ENCODE results near the gene B9D2.
"Not testable (repeated sequence)": the region's sequence is repeated elsewhere in the genome, so short reads cannot be mapped to it uniquely, and the experiment has no call there.

DNA sequence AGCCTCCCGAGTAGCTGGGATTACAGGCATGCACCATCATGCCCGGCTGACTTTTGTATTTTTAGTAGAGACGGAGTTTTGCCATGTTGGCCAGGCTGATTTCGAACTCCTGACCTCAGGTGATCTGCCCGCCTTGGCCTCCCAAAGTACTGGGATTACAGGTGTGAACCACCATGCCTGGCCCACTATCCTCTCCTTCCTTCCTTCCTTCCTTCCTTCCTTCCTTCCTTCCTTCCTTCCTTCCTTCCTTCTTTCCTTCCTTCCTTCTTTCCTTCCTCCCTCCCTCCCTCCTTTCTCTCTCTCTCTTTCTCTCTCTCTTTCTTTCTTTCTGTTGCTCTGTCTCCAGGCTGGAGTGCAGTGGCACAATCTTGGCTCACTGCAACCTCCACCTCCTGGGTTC, 7.2 kb upstream of the B9D2 start:
- TF ChIP-seq, protein P1, sequence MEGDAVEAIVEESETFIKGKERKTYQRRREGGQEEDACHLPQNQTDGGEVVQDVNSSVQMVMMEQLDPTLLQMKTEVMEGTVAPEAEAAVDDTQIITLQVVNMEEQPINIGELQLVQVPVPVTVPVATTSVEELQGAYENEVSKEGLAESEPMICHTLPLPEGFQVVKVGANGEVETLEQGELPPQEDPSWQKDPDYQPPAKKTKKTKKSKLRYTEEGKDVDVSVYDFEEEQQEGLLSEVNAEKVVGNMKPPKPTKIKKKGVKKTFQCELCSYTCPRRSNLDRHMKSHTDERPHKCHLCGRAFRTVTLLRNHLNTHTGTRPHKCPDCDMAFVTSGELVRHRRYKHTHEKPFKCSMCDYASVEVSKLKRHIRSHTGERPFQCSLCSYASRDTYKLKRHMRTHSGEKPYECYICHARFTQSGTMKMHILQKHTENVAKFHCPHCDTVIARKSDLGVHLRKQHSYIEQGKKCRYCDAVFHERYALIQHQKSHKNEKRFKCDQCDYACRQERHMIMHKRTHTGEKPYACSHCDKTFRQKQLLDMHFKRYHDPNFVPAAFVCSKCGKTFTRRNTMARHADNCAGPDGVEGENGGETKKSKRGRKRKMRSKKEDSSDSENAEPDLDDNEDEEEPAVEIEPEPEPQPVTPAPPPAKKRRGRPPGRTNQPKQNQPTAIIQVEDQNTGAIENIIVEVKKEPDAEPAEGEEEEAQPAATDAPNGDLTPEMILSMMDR (IDR thresholded peaks at IDR 0.05) = not testable (repeated sequence)
- not testable (repeated sequence) for TF ChIP-seq POLR2A (IDR thresholded peaks at IDR 0.05)
